ENCODE results near the gene ERBB2. TPM values are rescaled to one million over a fixed set of nuclear protein-coding genes. Genes with fewer than 3 reads are reported as not detected.
A peak's percentile ranks its signal among the peaks of the same experiment; 100 is the strongest.

Gene ERBB2
- total and polyA plus RNA-seq, 2 of the 13 experiments (the other 11 are each of a cell fraction or from before 2014, with no cell fraction given), result 57.7 to 64.1 TPM

DNA sequence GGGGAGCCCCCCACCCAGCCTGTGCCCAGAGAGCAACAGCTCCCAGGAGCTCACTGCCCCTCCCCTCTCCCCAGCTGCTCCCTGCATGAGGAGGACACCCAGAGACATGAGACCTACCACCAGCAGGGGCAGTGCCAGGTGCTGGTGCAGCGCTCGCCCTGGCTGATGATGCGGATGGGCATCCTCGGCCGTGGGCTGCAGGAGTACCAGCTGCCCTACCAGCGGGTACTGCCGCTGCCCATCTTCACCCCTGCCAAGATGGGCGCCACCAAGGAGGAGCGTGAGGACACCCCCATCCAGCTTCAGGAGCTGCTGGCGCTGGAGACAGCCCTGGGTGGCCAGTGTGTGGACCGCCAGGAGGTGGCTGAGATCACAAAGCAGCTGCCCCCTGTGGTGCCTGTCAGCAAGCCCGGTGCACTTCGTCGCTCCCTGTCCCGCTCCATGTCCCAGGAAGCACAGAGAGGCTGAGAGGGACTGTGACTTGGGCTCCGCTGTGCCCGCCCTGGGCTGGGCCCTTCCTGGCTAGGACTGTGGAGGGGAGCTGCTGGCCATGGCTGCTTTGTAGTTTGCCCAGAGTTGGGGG lies 34.1 kb upstream of the ERBB2 start (continued):
- peak; percentile 92 for TF ChIP-seq HNRNPL (IDR thresholded peaks at IDR 0.05; ENCODE audit: low read depth, low read length)
- 0 out of 2 replicates have a peak, but pooled peaks have one; percentile 46 for TF ChIP-seq KLF13 (CRISPR knock-in tag; IDR thresholded peaks at IDR 0.05)
- TF ChIP-seq, protein P1, sequence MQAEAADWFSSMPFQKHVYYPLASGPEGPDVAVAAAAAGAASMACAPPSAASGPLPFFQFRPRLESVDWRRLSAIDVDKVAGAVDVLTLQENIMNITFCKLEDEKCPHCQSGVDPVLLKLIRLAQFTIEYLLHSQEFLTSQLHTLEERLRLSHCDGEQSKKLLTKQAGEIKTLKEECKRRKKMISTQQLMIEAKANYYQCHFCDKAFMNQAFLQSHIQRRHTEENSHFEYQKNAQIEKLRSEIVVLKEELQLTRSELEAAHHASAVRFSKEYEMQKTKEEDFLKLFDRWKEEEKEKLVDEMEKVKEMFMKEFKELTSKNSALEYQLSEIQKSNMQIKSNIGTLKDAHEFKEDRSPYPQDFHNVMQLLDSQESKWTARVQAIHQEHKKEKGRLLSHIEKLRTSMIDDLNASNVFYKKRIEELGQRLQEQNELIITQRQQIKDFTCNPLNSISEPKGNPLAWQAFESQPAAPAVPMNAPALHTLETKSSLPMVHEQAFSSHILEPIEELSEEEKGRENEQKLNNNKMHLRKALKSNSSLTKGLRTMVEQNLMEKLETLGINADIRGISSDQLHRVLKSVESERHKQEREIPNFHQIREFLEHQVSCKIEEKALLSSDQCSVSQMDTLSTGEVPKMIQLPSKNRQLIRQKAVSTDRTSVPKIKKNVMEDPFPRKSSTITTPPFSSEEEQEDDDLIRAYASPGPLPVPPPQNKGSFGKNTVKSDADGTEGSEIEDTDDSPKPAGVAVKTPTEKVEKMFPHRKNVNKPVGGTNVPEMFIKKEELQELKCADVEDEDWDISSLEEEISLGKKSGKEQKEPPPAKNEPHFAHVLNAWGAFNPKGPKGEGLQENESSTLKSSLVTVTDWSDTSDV (CRISPR knock-in tag; IDR thresholded peaks at IDR 0.05), result no peak
- no peak for TF ChIP-seq ISL2 (CRISPR knock-in tag; IDR thresholded peaks at IDR 0.05)
- peak; percentile 30; the same call in 1 of the 2 replicates for TF ChIP-seq KDM2A (CRISPR knock-in tag; IDR thresholded peaks at IDR 0.05; ENCODE audit: borderline replicate concordance, low read depth)

DNA sequence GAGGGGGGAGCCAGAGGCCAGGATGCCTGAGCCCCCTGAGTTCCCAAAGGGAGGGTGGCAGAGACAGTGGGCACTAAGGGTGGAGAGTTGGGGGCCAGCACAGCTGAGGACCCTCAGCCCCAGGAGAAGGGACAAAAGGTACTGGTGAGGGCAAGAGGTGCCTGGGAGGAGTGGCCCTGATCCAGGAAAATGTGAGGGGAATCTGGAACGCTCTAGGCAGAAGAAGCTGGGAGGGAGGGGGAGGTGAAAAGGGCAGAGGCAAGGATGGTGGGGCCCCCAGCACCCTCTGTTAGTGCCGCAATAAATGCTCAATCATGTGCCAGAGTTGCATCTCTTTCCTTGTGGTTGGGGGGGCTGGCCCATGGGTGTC lies 33.6 kb upstream of the ERBB2 start:
- no peaks in the 10 kb centered on the region for H3K79me2 ChIP-seq (ENCODE audit: insufficient read depth, low read length)
- H3K27me3 ChIP-seq (ENCODE audit: control insufficient read depth in 1 of 2, insufficient read depth in 2 of 2, low read length in 2 of 2), result peaks cover 11 to 48% of the 10 kb centered on the region in 2 experiments
- no peak overlapping the region for H3K4me3 ChIP-seq (replicated peaks in 1 of 3; ENCODE audit: insufficient read depth in 1 of 3, low read depth in 2 of 3, low read length in 3 of 3)
- BruUV-seq (replicated peaks), result no TSS peak
- no peak for ATAC-seq
- peaks cover 0 to 2% of the 10 kb centered on the region in 2 experiments; a peak in 4 of 5 replicates for H3K36me3 ChIP-seq (replicated peaks in 1 of 2; ENCODE audit: control insufficient read depth in 1 of 2, insufficient read depth in 2 of 2, low read length in 2 of 2)
- DNase-seq (ENCODE audit: low spot score), result no peak
- H2AFZ ChIP-seq (ENCODE audit: low read length), result no peak overlapping the region
- no peak overlapping the region for H3K9ac ChIP-seq (ENCODE audit: insufficient read depth, low read depth, low read length)
- intact Hi-C loops (cut with micrococcal nuclease; ENCODE audit: unreplicated experiment), result no loop called here
- H4K20me1 ChIP-seq (ENCODE audit: insufficient read depth, low read length), result no peaks in the 10 kb centered on the region
- POLR2A ChIA-PET, result interaction anchor here (1.4 to 4.1 kb wide), 5 partner anchors 9 to 64 kb away, joined by 4 to 25 read pairs (median 8); partner anchors contain the start of gene MIEN1
- TF ChIP-seq ZNF264 (CRISPR knock-in tag; IDR thresholded peaks at IDR 0.05), result peak; percentile 96; the same call in 1 of the 2 replicates
- TF ChIP-seq, protein P2, sequence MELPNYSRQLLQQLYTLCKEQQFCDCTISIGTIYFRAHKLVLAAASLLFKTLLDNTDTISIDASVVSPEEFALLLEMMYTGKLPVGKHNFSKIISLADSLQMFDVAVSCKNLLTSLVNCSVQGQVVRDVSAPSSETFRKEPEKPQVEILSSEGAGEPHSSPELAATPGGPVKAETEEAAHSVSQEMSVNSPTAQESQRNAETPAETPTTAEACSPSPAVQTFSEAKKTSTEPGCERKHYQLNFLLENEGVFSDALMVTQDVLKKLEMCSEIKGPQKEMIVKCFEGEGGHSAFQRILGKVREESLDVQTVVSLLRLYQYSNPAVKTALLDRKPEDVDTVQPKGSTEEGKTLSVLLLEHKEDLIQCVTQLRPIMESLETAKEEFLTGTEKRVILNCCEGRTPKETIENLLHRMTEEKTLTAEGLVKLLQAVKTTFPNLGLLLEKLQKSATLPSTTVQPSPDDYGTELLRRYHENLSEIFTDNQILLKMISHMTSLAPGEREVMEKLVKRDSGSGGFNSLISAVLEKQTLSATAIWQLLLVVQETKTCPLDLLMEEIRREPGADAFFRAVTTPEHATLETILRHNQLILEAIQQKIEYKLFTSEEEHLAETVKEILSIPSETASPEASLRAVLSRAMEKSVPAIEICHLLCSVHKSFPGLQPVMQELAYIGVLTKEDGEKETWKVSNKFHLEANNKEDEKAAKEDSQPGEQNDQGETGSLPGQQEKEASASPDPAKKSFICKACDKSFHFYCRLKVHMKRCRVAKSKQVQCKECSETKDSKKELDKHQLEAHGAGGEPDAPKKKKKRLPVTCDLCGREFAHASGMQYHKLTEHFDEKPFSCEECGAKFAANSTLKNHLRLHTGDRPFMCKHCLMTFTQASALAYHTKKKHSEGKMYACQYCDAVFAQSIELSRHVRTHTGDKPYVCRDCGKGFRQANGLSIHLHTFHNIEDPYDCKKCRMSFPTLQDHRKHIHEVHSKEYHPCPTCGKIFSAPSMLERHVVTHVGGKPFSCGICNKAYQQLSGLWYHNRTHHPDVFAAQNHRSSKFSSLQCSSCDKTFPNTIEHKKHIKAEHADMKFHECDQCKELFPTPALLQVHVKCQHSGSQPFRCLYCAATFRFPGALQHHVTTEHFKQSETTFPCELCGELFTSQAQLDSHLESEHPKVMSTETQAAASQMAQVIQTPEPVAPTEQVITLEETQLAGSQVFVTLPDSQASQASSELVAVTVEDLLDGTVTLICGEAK (IDR thresholded peaks at IDR 0.05), result no peak
- TF ChIP-seq, protein P2 (CRISPR knock-in tag; IDR thresholded peaks at IDR 0.05), result no peak
- no peak overlapping the region for H3K4me2 ChIP-seq (ENCODE audit: low read depth, low read length)
- H3K27ac ChIP-seq (ENCODE audit: extremely low read length, insufficient read depth, low read length), result no peak overlapping the region
- no peaks in the 10 kb centered on the region for H3K9me3 ChIP-seq (ENCODE audit: low read length)
- peaks cover 64% of the 10 kb centered on the region for H3K4me1 ChIP-seq (ENCODE audit: insufficient read depth, low read length)
- no peak for FAIRE-seq
- CTCF ChIA-PET (ENCODE audit: low intra/inter-chr PET ratio, low total read pairs), result no interaction called here
- in situ Hi-C loops (cut with HindIII; ENCODE audit: extremely low pct_ligation_motif_present, low pct_unique_long_range_greater_than_20kb), result no loop called here
- 14% methylated on average over 2 of the region's 2 CpGs for WGBS (ENCODE audit: low lambda C conversion rate)
